GM06990 (cell line): ENCODE data around the gene GIMAP8.

Source experiments
- DNase-seq: peaks from one replicate; pipeline ENCODE4 v3.0.0-alpha.2; 2011; ENCODE audit not compliant: insufficient read length; ENCODE audit errors: extremely low read depth
- H3K27me3 ChIP-seq: replicated peaks from 2 replicates; pipeline ENCODE4 v1.6.0; 2011; ENCODE audit warnings: low read length; ENCODE audit not compliant: control insufficient read depth, insufficient read depth
- H3K36me3 ChIP-seq: 2 replicates; pipeline ENCODE4 v1.5.1; 2011; ENCODE audit warnings: low read length; ENCODE audit not compliant: control insufficient read depth, insufficient read depth
- H3K4me3 ChIP-seq: replicated peaks from 2 replicates; pipeline ENCODE4 v1.5.1; 2011; ENCODE audit warnings: low read depth, mild to moderate bottlenecking, control low read depth, low read length
- CTCF ChIP-seq: IDR thresholded peaks from 2 replicates; pipeline ENCODE4 v1.5.1; 2011; ENCODE audit warnings: low read length, control low read depth, mild to moderate bottlenecking, inconsistent platforms; ENCODE audit not compliant: insufficient read depth, poor library complexity, severe bottlenecking

GIMAP8 gene

GRCh38 chr7:150415161-150416153 is 35.0 kb upstream of the GIMAP8 start:
- H3K4me3 ChIP-seq = no peak overlapping the region
- DNase-seq = no peak
- no peaks in the 10 kb centered on the region for H3K27me3 ChIP-seq
- TF ChIP-seq CTCF = no peak
- no peaks in the 10 kb centered on the region for H3K36me3 ChIP-seq

GRCh38 chr7:150417239-150417638 is 33.2 kb upstream of the GIMAP8 start:
- no peak overlapping the region for H3K4me3 ChIP-seq
- H3K36me3 ChIP-seq = no peaks in the 10 kb centered on the region
- no peak for TF ChIP-seq CTCF
- H3K27me3 ChIP-seq = no peaks in the 10 kb centered on the region
- DNase-seq = no peak

- Histone ChIP-seq H3K36me3 (no peaks in the 10 kb centered on the region), H3K27me3 (no peaks in the 10 kb centered on the region), H3K4me3 (no peak overlapping the region)
- peak; percentile 31 for TF ChIP-seq CTCF
- no peak for DNase-seq
Observed at GRCh38 chr7:150417863-150418262, 32.6 kb upstream of the GIMAP8 start.

- H3K27me3 ChIP-seq = no peaks in the 10 kb centered on the region
- H3K4me3 ChIP-seq = no peak overlapping the region
- no peaks in the 10 kb centered on the region for H3K36me3 ChIP-seq
- DNase-seq = no peak
- TF ChIP-seq CTCF = no peak
Observed at GRCh38 chr7:150420242-150420641, 30.2 kb upstream of the GIMAP8 start.

GRCh38 chr7:150420987-150421674 is 29.3 kb upstream of the GIMAP8 start:
- peak; percentile 83 for TF ChIP-seq CTCF
- no peaks in the 10 kb centered on the region for H3K27me3 ChIP-seq
- H3K36me3 ChIP-seq = no peaks in the 10 kb centered on the region
- H3K4me3 ChIP-seq = no peak overlapping the region
- peak; percentile 66 for DNase-seq
